Measurements from ENCODE around the gene MAGI2.

The MAGI2 gene

DNA sequence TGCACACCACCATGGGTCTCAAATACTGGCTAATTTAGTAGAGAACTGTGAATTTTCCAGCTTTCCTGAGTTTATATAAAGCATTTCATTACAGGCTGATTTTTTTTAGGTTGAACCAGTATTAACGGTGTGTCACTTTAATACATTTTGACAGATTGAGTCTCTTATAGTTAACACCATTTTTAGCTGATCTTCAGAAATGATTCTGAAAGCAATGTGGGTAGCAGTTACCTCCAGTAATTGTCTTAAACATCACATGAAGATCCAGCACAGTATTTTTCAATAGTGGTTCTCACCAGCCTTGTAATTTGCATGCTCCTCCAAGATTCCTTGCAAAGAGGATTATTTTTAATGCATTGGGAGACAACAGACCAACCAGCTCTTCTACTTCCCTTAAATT is 961.3 kb downstream of the MAGI2 start:
- no peak overlapping the region for H3K14ac ChIP-seq (ENCODE audit: low read length)
- H3K4me1 ChIP-seq (ENCODE audit: control insufficient read depth in 2 of 2, insufficient read depth in 1 of 2, low read depth in 1 of 2, low read length in 2 of 2): peaks cover 2 to 15% of the 10 kb centered on the region in 2 donors
- no peak overlapping the region for H2BK12ac ChIP-seq (ENCODE audit: low read length)
- no peaks in the 10 kb centered on the region for H3K27me3 ChIP-seq (ENCODE audit: control insufficient read depth in 3 of 3, insufficient read depth in 3 of 3, low read depth in 1 of 3, low read length in 3 of 3)
- no peak overlapping the region for H2BK15ac ChIP-seq (ENCODE audit: low read length)
- H3K23ac ChIP-seq (ENCODE audit: low read depth, low read length, poor library complexity): no peak overlapping the region
- no peak overlapping the region for H3K9ac ChIP-seq (ENCODE audit: low read depth, low read length, poor library complexity)
- H4K8ac ChIP-seq (ENCODE audit: low read depth, low read length): no peak overlapping the region
- DNase-seq (ENCODE audit: low spot score): no peak
- H3K4me2 ChIP-seq (ENCODE audit: insufficient read depth, low read length, poor library complexity, severe bottlenecking): no peak overlapping the region
- H3K36me3 ChIP-seq (replicated peaks in 1 of 2; ENCODE audit: control insufficient read depth in 2 of 2, insufficient read depth in 2 of 2, low read length in 2 of 2): no peaks in the 10 kb centered on the region
- H2BK5ac ChIP-seq (ENCODE audit: low read length): no peak overlapping the region
- no peaks in the 10 kb centered on the region for H3K79me1 ChIP-seq (ENCODE audit: low read depth, low read length)
- no peak overlapping the region for H3K4me3 ChIP-seq (ENCODE audit: low read length in 2 of 2)
- no peak overlapping the region for H4K91ac ChIP-seq (ENCODE audit: low read depth, low read length, poor library complexity)
- no peak overlapping the region for H3K18ac ChIP-seq (ENCODE audit: low read length)
- H3K9me3 ChIP-seq (replicated peaks in 1 of 2; ENCODE audit: control insufficient read depth in 2 of 2, insufficient read depth in 1 of 2, low read depth in 1 of 2, low read length in 2 of 2): no peaks in the 10 kb centered on the region
- no peak overlapping the region for H2AFZ ChIP-seq (ENCODE audit: low read length)
- H2BK120ac ChIP-seq (ENCODE audit: low read depth, low read length): no peak overlapping the region
- H3K27ac ChIP-seq (replicated peaks; ENCODE audit: low read length): no peak overlapping the region
- WGBS, 2 donors (ENCODE audit: extremely low coverage in 2 of 2, insufficient read length in 2 of 2, insufficient replicate concordance in 1 of 2): no CpG with 5 or more reads among the region's 1 CpG
- H3K4ac ChIP-seq (ENCODE audit: low read length): no peak overlapping the region
- no peak overlapping the region for H2AK5ac ChIP-seq (ENCODE audit: low read depth, low read length)

DNA sequence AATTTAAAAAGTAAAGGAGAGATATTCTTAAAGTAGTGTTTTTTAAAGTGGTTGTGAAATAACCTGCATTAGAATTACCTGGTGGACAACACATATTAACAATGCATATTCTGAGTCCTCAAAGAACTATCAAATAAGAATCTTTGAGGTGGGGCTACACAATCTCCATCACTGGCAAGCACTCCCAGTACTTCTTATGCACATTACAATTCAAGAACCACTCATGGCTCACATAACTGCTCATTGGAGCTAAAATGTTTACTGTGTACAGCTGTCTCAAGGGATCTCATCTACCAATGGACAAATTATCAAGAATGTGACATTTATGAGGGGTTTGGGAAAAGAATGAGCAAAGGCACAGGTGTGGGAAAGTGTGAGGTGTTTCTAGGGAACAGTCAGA is 962.9 kb downstream of the MAGI2 start:
- H3K23ac ChIP-seq (ENCODE audit: low read depth, low read length, poor library complexity): no peak overlapping the region
- no peak overlapping the region for H2BK12ac ChIP-seq (ENCODE audit: low read length)
- no peak overlapping the region for H3K4me3 ChIP-seq (ENCODE audit: low read length in 2 of 2)
- no peak overlapping the region for H3K9ac ChIP-seq (ENCODE audit: low read depth, low read length, poor library complexity)
- no peak overlapping the region for H4K8ac ChIP-seq (ENCODE audit: low read depth, low read length)
- H3K27ac ChIP-seq (replicated peaks; ENCODE audit: low read length): no peak overlapping the region
- no peak overlapping the region for H3K14ac ChIP-seq (ENCODE audit: low read length)
- H3K9me3 ChIP-seq (replicated peaks in 1 of 2; ENCODE audit: control insufficient read depth in 2 of 2, insufficient read depth in 1 of 2, low read depth in 1 of 2, low read length in 2 of 2): no peaks in the 10 kb centered on the region
- no peak overlapping the region for H3K4ac ChIP-seq (ENCODE audit: low read length)
- H3K4me2 ChIP-seq (ENCODE audit: insufficient read depth, low read length, poor library complexity, severe bottlenecking): no peak overlapping the region
- no peak overlapping the region for H2BK5ac ChIP-seq (ENCODE audit: low read length)
- H2AK5ac ChIP-seq (ENCODE audit: low read depth, low read length): no peak overlapping the region
- H4K91ac ChIP-seq (ENCODE audit: low read depth, low read length, poor library complexity): no peak overlapping the region
- H3K79me1 ChIP-seq (ENCODE audit: low read depth, low read length): no peaks in the 10 kb centered on the region
- no peaks in the 10 kb centered on the region for H3K36me3 ChIP-seq (replicated peaks in 1 of 2; ENCODE audit: control insufficient read depth in 2 of 2, insufficient read depth in 2 of 2, low read length in 2 of 2)
- peaks cover 0 to 15% of the 10 kb centered on the region in 2 donors for H3K4me1 ChIP-seq (ENCODE audit: control insufficient read depth in 2 of 2, insufficient read depth in 1 of 2, low read depth in 1 of 2, low read length in 2 of 2)
- H3K18ac ChIP-seq (ENCODE audit: low read length): no peak overlapping the region
- no peaks in the 10 kb centered on the region for H3K27me3 ChIP-seq (ENCODE audit: control insufficient read depth in 3 of 3, insufficient read depth in 3 of 3, low read depth in 1 of 3, low read length in 3 of 3)
- no peak for DNase-seq (ENCODE audit: low spot score)
- no peak overlapping the region for H2BK15ac ChIP-seq (ENCODE audit: low read length)
- no peak overlapping the region for H2BK120ac ChIP-seq (ENCODE audit: low read depth, low read length)
- no peak overlapping the region for H2AFZ ChIP-seq (ENCODE audit: low read length)

DNA sequence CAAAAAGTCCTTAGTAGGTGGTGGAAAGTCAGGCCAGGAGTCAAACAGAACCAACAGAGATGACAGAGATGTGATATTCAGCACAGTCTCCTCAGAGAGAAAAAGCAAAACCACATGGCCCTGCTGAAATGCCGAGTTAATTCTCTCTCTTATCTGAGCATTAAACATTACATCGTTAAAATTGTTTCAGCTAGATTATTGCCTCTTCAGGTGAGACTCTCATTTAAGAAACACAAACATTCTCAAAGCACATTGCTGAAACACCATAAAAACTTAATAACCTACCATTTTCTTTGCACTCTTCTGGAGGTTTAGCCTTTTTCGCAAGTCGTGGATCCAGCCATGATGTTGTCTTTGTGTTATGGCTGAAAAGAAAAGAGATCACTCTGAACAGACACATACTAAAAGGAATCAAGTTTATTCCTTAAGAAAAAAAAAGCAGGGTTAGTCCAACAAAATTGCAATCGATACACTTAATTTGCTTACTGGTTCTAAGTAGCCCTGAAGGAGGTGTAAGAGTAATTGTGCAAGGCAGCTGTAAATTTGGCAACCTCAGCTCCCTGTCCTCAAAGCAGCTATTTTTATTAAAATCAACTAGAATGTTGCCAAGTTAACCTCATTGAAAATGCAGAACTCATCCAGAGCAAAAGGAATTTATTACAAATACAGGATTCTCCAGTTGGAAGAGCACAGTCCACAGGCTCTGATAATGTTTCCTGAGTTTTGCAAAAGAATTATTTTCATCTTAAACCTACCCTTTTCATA is 963.8 kb downstream of the MAGI2 start:
- H3K4me3 ChIP-seq (ENCODE audit: low read length in 2 of 2): peak overlapping the region in 1 of 2 donors; percentile 16
- no CpG with 5 or more reads among the region's 5 CpGs for WGBS, 2 donors (ENCODE audit: extremely low coverage in 2 of 2, insufficient read length in 2 of 2, insufficient replicate concordance in 1 of 2)
- no peak overlapping the region for H2BK120ac ChIP-seq (ENCODE audit: low read depth, low read length)
- H3K23ac ChIP-seq (ENCODE audit: low read depth, low read length, poor library complexity): no peak overlapping the region
- no peak for DNase-seq (ENCODE audit: low spot score)
- H2BK12ac ChIP-seq (ENCODE audit: low read length): no peak overlapping the region
- H3K27me3 ChIP-seq (ENCODE audit: control insufficient read depth in 3 of 3, insufficient read depth in 3 of 3, low read depth in 1 of 3, low read length in 3 of 3): no peaks in the 10 kb centered on the region
- peaks cover 0 to 15% of the 10 kb centered on the region in 2 donors for H3K4me1 ChIP-seq (ENCODE audit: control insufficient read depth in 2 of 2, insufficient read depth in 1 of 2, low read depth in 1 of 2, low read length in 2 of 2)
- H2AFZ ChIP-seq (ENCODE audit: low read length): peak overlapping the region; percentile 63
- no peak overlapping the region for H2AK5ac ChIP-seq (ENCODE audit: low read depth, low read length)
- H3K14ac ChIP-seq (ENCODE audit: low read length): no peak overlapping the region
- H3K9ac ChIP-seq (ENCODE audit: low read depth, low read length, poor library complexity): no peak overlapping the region
- H3K27ac ChIP-seq (replicated peaks; ENCODE audit: low read length): no peak overlapping the region
- H3K4me2 ChIP-seq (ENCODE audit: insufficient read depth, low read length, poor library complexity, severe bottlenecking): no peak overlapping the region
- no peak overlapping the region for H3K18ac ChIP-seq (ENCODE audit: low read length)
- no peaks in the 10 kb centered on the region for H3K79me1 ChIP-seq (ENCODE audit: low read depth, low read length)
- no peak overlapping the region for H4K91ac ChIP-seq (ENCODE audit: low read depth, low read length, poor library complexity)
- H2BK15ac ChIP-seq (ENCODE audit: low read length): no peak overlapping the region
- H3K9me3 ChIP-seq (replicated peaks in 1 of 2; ENCODE audit: control insufficient read depth in 2 of 2, insufficient read depth in 1 of 2, low read depth in 1 of 2, low read length in 2 of 2): no peaks in the 10 kb centered on the region
- no peak overlapping the region for H2BK5ac ChIP-seq (ENCODE audit: low read length)
- no peaks in the 10 kb centered on the region for H3K36me3 ChIP-seq (replicated peaks in 1 of 2; ENCODE audit: control insufficient read depth in 2 of 2, insufficient read depth in 2 of 2, low read length in 2 of 2)
- H3K4ac ChIP-seq (ENCODE audit: low read length): no peak overlapping the region
- H4K8ac ChIP-seq (ENCODE audit: low read depth, low read length): no peak overlapping the region

DNA sequence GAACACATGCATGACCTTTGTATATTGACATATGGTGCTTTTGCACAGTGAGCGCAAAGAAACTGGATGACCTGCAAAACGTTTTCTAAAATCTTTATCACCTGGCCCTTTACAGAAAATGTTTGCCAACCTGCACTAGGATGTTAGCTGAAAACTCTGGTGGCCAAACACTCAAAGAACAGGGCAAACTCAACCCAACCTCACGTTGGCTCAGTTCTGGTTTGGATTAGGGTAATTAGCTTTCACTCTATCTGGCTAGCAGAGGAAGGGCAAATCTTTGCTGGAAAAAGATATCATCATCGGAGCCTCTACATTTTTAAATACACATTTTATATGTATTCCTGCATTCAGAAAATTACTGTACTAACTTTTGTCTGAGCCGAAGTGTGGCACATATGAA is 966.0 kb downstream of the MAGI2 start:
- WGBS, 2 donors (ENCODE audit: extremely low coverage in 2 of 2, insufficient read length in 2 of 2, insufficient replicate concordance in 1 of 2): no CpG with 5 or more reads among the region's 5 CpGs

More for the DNA sequence above, 966.0 kb downstream of the MAGI2 start:
- Histone ChIP-seq H3K27ac (replicated peaks; ENCODE audit: low read length) (no peak overlapping the region), H3K79me1 (ENCODE audit: low read depth, low read length) (no peaks in the 10 kb centered on the region), H3K23ac (ENCODE audit: low read depth, low read length, poor library complexity) (no peak overlapping the region), H3K9me3 (replicated peaks in 1 of 2; ENCODE audit: control insufficient read depth in 2 of 2, insufficient read depth in 1 of 2, low read depth in 1 of 2, low read length in 2 of 2) (no peaks in the 10 kb centered on the region), H3K9ac (ENCODE audit: low read depth, low read length, poor library complexity) (no peak overlapping the region), H3K4me3 (ENCODE audit: low read length in 2 of 2) (no peak overlapping the region), H3K27me3 (ENCODE audit: control insufficient read depth in 3 of 3, insufficient read depth in 3 of 3, low read depth in 1 of 3, low read length in 3 of 3) (no peaks in the 10 kb centered on the region), H3K4me2 (ENCODE audit: insufficient read depth, low read length, poor library complexity, severe bottlenecking) (no peak overlapping the region), H2BK12ac (ENCODE audit: low read length) (no peak overlapping the region), H2BK5ac (ENCODE audit: low read length) (no peak overlapping the region), H4K8ac (ENCODE audit: low read depth, low read length) (no peak overlapping the region), H3K18ac (ENCODE audit: low read length) (no peak overlapping the region), H2BK15ac (ENCODE audit: low read length) (no peak overlapping the region), H3K14ac (ENCODE audit: low read length) (no peak overlapping the region), H2AK5ac (ENCODE audit: low read depth, low read length) (no peak overlapping the region), H2BK120ac (ENCODE audit: low read depth, low read length) (no peak overlapping the region), H4K91ac (ENCODE audit: low read depth, low read length, poor library complexity) (no peak overlapping the region), H3K4ac (ENCODE audit: low read length) (no peak overlapping the region), H3K4me1 (ENCODE audit: control insufficient read depth in 2 of 2, insufficient read depth in 1 of 2, low read depth in 1 of 2, low read length in 2 of 2) (peaks cover 0 to 15% of the 10 kb centered on the region in 2 donors), H2AFZ (ENCODE audit: low read length) (no peak overlapping the region), H3K36me3 (replicated peaks in 1 of 2; ENCODE audit: control insufficient read depth in 2 of 2, insufficient read depth in 2 of 2, low read length in 2 of 2) (no peaks in the 10 kb centered on the region)
- no peak for DNase-seq (ENCODE audit: low spot score)

All from neuronal stem cell (in vitro differentiated cells).